Head of caudate nucleus (tissue), 42 donors: ENCODE measurements around the gene KCNK6.
A peak's percentile ranks its signal among the peaks of the same experiment; 100 is the strongest.

ENCODE experiments used
- DNase-seq, 42 donors: peaks; one replicate each; pipeline versions ENCODE4 v3.0.0 to v3.0.0-alpha.2; 2020 to 2021; ENCODE audit warnings: mixed read lengths in 7 of 42
- intact Hi-C: fragments of 100-400 bp; cut with DNase I; formaldehyde crosslinking; loops from one replicate; pipeline ENCODE4 v1.15.0; 2022

Gene KCNK6

DNA sequence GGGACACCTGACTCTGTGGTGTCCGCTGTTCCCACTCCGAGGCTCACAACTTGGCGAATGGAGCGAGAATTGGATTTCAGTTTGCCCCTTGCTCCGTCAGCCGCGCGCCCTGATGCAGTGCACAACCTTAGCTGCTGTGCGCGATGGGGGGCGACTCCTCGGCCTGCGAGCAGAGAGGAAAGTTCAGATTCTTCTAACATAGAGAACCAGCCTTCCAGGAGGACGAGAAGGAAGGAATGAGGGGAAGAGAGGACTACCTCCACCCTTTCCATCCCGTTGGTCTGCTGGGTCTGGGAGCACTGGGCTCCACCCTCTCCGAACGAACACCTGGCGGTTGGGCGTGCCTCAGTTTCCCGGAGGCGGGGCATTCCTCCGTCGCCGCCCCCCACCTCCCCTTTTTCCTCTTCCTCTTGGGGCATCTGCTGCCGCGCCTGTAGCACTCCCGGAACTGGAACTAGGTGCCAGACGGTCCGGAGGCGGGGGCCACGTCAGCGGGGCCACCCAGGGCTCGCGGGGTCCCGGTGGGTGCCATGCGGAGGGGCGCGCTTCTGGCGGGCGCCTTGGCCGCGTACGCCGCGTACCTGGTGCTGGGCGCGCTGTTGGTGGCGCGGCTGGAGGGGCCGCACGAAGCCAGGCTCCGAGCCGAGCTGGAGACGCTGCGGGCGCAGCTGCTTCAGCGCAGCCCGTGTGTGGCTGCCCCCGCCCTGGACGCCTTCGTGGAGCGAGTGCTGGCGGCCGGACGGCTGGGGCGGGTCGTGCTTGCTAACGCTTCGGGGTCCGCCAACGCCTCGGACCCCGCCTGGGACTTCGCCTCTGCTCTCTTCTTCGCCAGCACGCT lies at the start of gene KCNK6:
KCNK6 (plus strand) TSS at position 425 of the 838 bp plus-strand sequence; CDS start at position 531, 106 bp downstream.
- intact Hi-C loops: loop anchor here (5.0 kb wide), 1 partner anchor 77 kb away; no protein-coding TSS in a partner anchor
- DNase-seq: peak in 29 of 42 donors; percentile 19 to 60 (median 39)

- no peak for DNase-seq
- intact Hi-C loops: no loop called here
Observed at GRCh38 chr19:38270587-38271167, 49.0 kb upstream of the KCNK6 start.

DNA sequence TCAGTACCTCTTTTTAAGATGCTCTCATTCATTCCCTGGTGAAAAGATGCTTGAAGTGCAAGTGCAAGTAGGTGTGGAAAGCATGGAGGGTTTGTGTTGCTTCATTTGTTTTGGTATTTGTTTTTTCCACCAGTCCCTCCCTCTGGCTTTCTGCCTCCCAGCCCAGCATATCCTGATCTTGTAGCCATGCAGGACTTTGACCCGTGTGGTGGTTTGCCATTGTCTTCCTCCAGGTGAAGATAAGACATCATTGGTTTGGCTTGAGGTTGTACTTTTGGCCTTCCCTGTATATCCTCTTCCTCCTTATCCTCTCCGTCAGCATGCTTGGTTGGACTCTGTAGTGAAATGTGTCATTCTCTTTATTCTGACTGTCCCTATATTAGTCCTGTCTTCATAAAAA lies 46.1 kb upstream of the KCNK6 start:
- intact Hi-C loops: no loop called here
- DNase-seq: no peak

- intact Hi-C loops: no loop called here
- DNase-seq: peak; percentile 47 to 88 (median 76)
Observed at GRCh38 chr19:38274739-38275138, 44.9 kb upstream of the KCNK6 start.

DNA sequence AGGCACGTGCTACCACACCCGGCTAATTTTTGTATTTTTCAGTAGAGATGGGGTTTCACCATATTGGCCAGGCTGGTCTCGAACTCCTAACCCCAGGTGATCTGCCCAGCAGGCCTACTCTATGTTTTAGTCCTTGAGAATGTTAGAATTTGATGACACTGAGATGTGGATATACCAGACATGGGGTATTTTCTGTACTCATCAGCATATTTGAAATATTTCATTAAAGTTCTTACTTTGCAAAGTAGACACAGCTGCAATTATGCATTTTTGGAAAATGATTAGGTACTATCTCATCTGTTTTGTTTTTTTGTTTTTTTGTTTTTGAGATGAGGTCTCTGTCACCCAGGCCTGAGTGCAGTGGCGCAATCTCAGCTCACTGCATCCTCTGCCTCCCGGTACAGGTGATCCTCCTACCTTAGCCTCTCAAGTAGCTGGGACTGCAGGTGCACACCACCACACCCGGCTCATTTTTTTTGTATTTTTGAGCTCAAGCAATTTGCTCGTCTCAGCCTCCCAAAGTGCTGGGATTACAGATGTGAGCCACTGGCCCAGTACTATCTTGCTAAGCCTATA lies 42.6 kb upstream of the KCNK6 start:
- intact Hi-C loops: no loop called here
- DNase-seq: no peak

- intact Hi-C loops: no loop called here
- DNase-seq: no peak
Observed at GRCh38 chr19:38277549-38277948, 42.1 kb upstream of the KCNK6 start.

DNA sequence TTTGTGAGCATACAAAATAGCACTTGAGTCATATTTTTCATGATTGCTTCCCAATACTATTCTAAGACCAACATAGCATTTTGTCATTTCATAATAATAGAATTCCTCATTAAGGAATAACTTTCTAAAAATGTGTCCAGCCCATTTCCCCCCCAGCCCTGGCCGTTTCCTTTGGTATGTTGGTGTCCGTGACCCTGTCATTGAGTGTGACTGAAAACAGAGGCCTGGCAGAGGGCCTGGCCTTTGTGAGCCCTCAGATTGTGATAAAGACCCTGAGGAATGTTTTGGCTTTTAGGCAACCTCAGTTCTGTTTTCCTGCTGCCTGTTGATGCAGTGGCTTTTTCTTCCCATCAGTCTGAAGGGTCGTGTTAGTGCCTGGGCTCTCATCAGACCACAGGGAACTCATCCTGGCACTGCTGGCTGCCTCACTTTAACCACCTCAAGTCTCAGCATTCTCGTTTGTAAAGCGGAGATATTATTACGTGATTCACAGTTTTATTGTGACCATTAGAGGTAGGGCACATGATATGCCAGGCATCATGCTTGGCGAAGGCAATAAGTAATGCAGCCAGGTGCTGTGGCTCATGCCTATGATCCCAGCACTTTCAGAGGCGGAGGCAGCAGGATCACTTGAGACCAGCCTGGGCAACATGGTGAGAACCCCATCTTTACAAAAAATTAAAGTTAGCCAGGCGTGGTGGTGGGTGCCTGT lies 41.5 kb upstream of the KCNK6 start:
- intact Hi-C loops: no loop called here
- no peak for DNase-seq

DNA sequence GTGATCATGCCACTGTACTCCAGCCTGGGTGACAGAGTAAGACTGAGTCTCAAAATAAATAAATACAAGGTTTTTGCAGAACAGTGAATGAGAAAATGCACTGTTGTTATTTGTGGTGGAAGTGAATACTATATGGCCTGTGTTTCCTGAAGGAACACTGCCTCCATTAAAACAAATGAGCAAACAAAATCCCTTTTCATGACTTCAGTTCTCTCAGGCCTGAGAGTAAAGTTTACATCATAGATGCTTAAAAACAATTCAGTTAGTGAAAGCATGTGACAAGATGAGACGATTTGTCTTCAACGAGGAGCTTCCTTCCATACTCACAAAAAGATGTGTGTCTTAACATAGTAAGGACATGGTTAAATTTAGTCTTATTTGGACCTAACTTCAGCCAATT lies 40.9 kb upstream of the KCNK6 start:
- no peak for DNase-seq
- intact Hi-C loops: no loop called here

DNA sequence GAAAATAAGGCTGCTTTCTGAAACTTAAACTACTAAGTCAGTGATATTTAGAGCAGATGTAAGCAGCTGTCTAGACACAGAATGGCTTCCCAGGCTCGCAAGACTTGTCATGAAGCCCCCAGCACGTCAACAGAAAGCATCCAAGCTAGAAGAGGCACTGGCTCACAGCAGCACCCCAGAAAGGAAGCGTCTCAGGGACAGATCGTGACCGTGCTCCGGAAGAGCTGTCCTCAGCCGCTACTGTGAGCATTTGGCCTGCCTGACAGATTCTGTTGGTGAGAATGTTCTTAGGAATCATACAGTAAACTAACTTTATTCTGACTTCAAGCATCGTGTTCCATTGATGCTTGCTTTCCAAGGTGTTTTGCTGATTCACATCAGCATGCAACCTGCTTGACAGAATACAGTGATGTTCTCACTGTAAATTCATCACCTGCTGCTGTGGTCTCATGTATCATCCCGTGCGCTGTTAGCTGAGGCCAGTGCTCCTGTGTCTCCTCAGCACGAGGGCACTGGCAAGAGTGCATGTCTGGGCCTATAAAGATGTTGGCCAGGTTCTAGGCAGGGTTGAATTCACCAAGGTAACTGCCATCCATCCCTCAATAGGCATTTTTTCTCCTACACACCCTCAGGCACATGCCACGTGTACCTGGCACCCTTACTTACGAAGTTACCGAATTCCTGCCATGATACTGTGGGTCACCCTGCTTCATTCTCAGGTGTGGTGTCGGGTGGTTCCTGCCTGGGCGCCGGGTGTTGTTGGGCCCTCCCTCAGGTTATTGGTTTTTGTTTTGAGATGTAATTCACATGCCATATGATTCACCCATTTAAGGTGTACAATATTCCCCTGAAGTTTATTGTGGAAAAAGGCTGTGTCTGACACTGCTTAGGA lies 39.4 kb upstream of the KCNK6 start:
- intact Hi-C loops: no loop called here
- DNase-seq: no peak

GRCh38 chr19:38281811-38282566 lies 37.7 kb upstream of the KCNK6 start:
- DNase-seq: peak in 1 of 42 donors; percentile 21
- intact Hi-C loops: no loop called here

GRCh38 chr19:38283271-38283670 lies 36.4 kb upstream of the KCNK6 start:
- DNase-seq: no peak
- intact Hi-C loops: no loop called here

DNA sequence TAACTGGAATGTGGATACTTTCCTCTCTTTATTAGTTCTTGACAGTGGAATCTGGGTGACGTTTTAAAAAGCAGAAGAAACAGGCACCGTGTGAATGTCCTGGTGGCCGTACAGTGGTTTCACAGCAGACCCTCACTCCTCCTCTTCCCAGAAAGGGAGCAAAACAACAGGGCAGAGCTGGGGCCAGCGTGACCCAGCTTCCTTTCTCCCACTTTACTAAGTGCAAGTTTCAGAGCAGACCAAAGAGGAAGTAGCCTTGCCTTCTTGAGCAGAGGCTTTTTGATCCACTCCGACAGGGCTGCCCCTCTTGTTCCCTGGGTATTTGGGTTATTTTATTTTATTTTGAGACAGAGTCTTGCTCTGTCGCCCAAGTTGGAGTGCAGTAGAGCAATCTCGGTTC lies 35.2 kb upstream of the KCNK6 start:
- peak in 9 of 42 donors; percentile 9 to 48 (median 27) for DNase-seq
- intact Hi-C loops: no loop called here

DNA sequence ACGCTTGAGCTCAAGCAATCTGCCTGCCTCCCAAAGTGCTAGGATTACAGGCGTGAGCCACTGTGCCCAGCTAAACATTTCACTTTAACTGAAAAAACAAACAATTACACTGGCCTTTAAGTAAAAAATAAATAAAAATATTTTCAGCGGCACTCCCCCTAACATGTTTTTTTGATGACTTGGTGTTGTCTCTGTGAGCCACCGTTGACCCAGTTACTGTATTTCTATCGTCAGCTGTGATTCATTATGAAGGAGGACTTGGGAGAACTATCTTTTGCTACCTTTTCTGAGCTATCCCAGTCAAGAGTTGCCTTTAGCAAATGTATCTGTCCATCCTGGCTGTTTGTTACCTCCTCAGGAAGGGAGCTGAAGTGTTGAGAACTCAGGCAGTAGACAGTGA lies 34.1 kb upstream of the KCNK6 start:
- no peak for DNase-seq
- intact Hi-C loops: no loop called here

DNA sequence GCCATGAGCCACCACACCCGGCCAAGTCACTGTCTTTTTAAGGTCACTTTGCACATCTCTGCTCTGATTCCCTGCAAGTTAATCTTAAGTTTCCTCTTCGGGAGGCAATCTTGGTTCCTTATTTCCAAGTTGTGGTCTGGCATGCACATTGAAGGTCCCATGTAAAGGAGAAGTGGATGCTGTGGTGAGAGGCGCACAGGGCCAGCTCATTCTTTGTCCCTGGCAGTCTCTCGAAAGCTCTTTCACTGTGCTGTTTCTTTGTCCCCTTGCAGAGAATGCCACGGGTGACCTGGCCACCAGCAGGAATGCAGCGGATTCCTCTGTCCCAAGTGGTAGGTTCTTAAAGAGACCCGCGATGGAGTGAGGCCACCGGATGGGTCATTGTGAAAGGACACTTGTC lies 32.0 kb upstream of the KCNK6 start:
- peak in 10 of 42 donors; percentile 13 to 40 (median 28) for DNase-seq
- intact Hi-C loops: no loop called here

DNA sequence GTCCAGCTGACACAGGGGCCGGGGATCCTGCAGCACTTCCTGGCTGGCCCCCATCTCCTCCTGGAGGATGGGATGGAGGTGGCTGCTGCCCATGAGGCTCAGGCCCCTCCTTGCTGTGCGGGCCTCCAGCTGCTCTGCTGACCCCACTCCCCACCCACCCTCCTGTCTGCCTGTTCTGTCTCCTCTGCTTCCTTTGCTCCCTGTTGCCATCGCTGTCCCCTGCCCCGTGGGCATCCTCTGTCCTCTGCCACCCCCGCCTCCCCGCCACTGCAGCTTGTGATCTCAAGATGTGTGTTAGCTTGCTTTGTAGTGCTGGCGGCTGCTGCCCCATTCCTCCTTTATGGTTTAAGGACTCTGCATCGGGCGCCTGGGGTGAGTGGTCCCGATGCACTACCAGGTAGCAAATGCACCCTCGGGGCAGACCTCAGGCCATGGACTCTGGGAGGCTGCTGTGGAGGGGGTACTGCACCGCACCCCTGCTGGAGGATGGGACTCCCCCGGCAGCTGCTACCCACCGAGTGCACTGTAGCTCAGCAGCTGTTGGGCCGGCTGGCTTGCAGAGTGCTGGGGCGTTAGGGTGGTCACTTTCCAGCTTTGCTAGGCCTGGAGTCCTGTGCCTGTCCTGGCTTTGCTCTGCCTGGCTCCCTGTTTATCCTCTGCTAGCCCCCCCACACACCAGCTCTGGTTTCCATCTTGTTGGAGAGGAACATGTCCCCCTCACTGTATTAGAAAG lies 31.4 kb upstream of the KCNK6 start:
- no peak for DNase-seq
- intact Hi-C loops: no loop called here

GRCh38 chr19:38289955-38290354 lies 29.7 kb upstream of the KCNK6 start:
- intact Hi-C loops: no loop called here
- DNase-seq: peak in 33 of 42 donors; percentile 19 to 81 (median 56)

GRCh38 chr19:38290631-38291147 lies 29.0 kb upstream of the KCNK6 start:
- DNase-seq: no peak
- intact Hi-C loops: no loop called here
